HEK293T (cell line): ENCODE results near the gene MIA2.
"Not testable (repeated sequence)": the region's sequence is repeated elsewhere in the genome, so short reads cannot be mapped to it uniquely, and the experiment has no call there.

Experiments
- CTCF ChIA-PET: fragments of 350-600 bp; formaldehyde crosslinking; extraction: SDS; loops from one replicate; lab custom pipeline; 2021; ENCODE audit warnings: antibody characterized with exemption, inconsistent platforms; lab: Yijun Ruan, JAX
- POLR2A ChIA-PET: fragments of 350-600 bp; formaldehyde crosslinking; extraction: SDS; loops from one replicate; lab custom pipeline; 2020; ENCODE audit warnings: antibody characterized with exemption, inconsistent platforms; lab: Yijun Ruan, JAX
- DNase-seq: peaks from one replicate; pipeline ENCODE4 v3.0.0; 2012; ENCODE audit warnings: mixed read lengths; ENCODE audit errors: extremely low spot score
- ARNT ChIP-seq: fragments of 450-650 bp; IDR thresholded peaks from 2 replicates; pipeline ENCODE4 v1.6.1; 2017; ENCODE audit warnings: mild to moderate bottlenecking
- BHLHE40 ChIP-seq: fragments of 450-650 bp; IDR thresholded peaks from 2 replicates; pipeline ENCODE4 v1.6.1; 2016; ENCODE audit warnings: mild to moderate bottlenecking, moderate library complexity, borderline replicate concordance
- CTBP1 ChIP-seq: fragments of 450-650 bp; IDR thresholded peaks from 2 replicates; pipeline ENCODE4 v1.6.1; 2016; ENCODE audit warnings: borderline replicate concordance
- ELF4 ChIP-seq: fragments of 450-650 bp; IDR thresholded peaks from 2 replicates; pipeline ENCODE4 v1.6.1; 2017; ENCODE audit warnings: antibody characterized with exemption
- FOXA1 ChIP-seq: fragments of 450-650 bp; IDR thresholded peaks from 2 replicates; pipeline ENCODE4 v1.6.1; 2016; ENCODE audit warnings: mild to moderate bottlenecking
- FOXK2 ChIP-seq: fragments of 450-650 bp; IDR thresholded peaks from 2 replicates; pipeline ENCODE4 v1.6.1; 2016; ENCODE audit warnings: mild to moderate bottlenecking
- FOXM1 ChIP-seq: fragments of 450-650 bp; IDR thresholded peaks from 2 replicates; pipeline ENCODE4 v1.6.1; 2017; ENCODE audit warnings: mild to moderate bottlenecking, borderline replicate concordance
- HDGF ChIP-seq: fragments of 450-650 bp; IDR thresholded peaks from 2 replicates; pipeline ENCODE4 v1.6.1; 2017; ENCODE audit warnings: antibody characterized with exemption, borderline replicate concordance
- L3MBTL2 ChIP-seq: fragments of 450-650 bp; conservative IDR thresholded peaks from 2 replicates; pipeline ENCODE4 v1.6.1; 2016; ENCODE audit warnings: mild to moderate bottlenecking
- LEF1 ChIP-seq: fragments of 450-650 bp; IDR thresholded peaks from 2 replicates; pipeline ENCODE4 v1.6.1; 2017; ENCODE audit warnings: mild to moderate bottlenecking, borderline replicate concordance
- NFRKB ChIP-seq: fragments of 450-650 bp; IDR thresholded peaks from 2 replicates; pipeline ENCODE4 v1.6.1; 2016; ENCODE audit warnings: mild to moderate bottlenecking, moderate library complexity
- SP1 ChIP-seq: fragments of 450-650 bp; IDR thresholded peaks from 2 replicates; pipeline ENCODE4 v1.6.1; 2017
- SUZ12 ChIP-seq: fragments of 450-650 bp; IDR thresholded peaks from 2 replicates; pipeline ENCODE4 v1.6.1; 2016; ENCODE audit warnings: mild to moderate bottlenecking
- TARDBP ChIP-seq: fragments of 450-650 bp; IDR thresholded peaks from 2 replicates; pipeline ENCODE4 v1.6.1; 2016
- ZNF384 ChIP-seq: fragments of 450-650 bp; IDR thresholded peaks from 2 replicates; pipeline ENCODE4 v1.6.1; 2016
- TF ChIP-seq, protein P1 (sequence below): fragments of 450-650 bp; IDR thresholded peaks from 2 replicates; pipeline ENCODE4 v1.6.1; 2016

The MIA2 gene

DNA sequence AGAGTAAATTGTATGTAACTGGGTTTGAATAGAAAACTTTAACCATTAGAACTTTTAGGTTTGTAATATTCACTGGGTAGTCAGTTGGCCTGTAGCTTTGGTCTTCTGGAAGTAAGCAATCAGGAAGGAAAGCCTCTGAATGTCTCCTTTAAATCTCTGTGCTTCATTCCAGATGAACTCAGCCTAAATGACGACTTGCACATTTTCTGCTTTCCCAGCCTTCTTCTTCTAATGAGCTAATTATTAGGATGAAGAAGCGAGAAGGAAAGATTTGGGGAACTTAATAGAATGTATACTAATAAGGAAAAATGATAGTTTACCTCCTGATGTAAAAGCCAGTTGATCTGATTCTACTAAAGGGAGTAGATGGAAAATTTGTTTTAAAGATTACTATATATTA is 90.4 kb downstream of the MIA2 start:
- no peak for TF ChIP-seq FOXM1
- TF ChIP-seq, protein P1, sequence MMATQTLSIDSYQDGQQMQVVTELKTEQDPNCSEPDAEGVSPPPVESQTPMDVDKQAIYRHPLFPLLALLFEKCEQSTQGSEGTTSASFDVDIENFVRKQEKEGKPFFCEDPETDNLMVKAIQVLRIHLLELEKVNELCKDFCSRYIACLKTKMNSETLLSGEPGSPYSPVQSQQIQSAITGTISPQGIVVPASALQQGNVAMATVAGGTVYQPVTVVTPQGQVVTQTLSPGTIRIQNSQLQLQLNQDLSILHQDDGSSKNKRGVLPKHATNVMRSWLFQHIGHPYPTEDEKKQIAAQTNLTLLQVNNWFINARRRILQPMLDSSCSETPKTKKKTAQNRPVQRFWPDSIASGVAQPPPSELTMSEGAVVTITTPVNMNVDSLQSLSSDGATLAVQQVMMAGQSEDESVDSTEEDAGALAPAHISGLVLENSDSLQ = no peak
- TF ChIP-seq TARDBP = no peak
- ChIA-PET POLR2A (no interaction called here), CTCF (no interaction called here)
- DNase-seq = no peak

DNA sequence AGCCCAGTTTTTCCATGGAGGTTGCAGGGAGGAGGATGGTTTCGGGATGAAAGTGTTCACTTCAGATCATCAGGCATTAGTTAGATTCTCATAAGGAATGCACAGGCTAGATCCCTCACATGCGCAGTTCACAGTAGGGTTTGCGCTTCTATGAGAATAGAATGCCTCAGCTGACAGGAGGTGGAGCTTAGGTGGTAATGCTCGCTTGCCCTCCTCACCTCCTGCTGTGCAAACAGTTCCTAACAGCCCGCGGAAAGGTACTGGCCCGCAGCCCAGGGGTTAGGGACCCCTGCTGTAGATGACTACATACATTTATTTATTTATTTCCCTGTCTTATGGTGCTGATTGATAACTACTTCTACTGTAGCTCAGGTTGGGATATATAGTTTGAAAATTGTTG is 105.3 kb downstream of the MIA2 start:
- TF ChIP-seq SP1 = no peak
- TF ChIP-seq, protein P1 = peak; percentile 82
- ChIA-PET POLR2A (interaction anchor here (1.3 kb wide), 2 partner anchors 92 to 169 kb away, joined by 4 to 5 read pairs; partner anchors contain the start of gene TRAPPC6B), CTCF (interaction anchor here (0.9 kb wide), 1 partner anchor 33 kb away, joined by 3 read pairs; no protein-coding TSS in a partner anchor)
- DNase-seq = peak; percentile 48

DNA sequence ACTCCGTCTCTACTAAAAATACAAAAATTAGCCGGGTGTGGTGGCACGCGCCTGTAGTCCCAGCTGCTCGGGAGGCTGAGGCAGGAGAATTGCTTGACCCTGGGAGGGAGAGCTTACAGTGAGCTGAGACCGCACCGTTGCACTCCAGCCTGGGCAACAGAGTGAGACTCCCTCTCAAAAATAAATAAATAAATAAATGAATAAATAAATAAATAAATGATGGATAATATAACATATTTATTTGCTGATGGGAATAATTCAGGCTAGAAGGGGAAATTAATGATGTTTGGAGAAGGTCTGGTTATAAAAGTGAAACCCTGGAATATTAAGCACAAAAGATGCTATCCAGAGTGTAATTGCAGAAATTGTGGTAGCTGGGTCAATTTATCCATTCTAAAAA is 107.4 kb downstream of the MIA2 start:
- CTCF ChIA-PET, DNase-seq: not testable (repeated sequence)
- POLR2A ChIA-PET = interaction anchor here (1.5 kb wide), 1 partner anchor 171 kb away, joined by 3 read pairs; the partner anchor contains the start of gene TRAPPC6B

DNA sequence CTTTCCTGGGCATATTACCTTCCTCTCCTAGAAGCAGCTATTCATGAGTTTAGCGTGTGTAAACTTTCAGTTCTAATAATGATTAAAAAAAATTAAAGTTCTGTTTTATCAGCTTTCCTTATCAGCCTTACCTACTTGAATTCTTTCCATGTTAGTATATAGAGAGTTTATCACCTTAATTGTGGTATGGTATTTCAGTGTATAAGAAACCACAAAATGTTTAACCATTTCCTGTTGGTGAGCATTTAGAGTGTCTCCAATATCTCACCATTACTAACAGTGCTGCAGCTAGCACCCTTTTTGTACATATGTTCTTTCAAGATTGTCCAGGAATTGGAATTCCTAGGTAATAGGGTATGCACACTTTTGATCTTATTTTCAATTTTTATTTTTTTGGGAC is 109.1 kb downstream of the MIA2 start:
- TF ChIP-seq FOXK2 = no peak
- TF ChIP-seq FOXA1 = no peak
- no peak for TF ChIP-seq ZNF384
- no peak for TF ChIP-seq SP1
- no peak for TF ChIP-seq SUZ12
- TF ChIP-seq L3MBTL2 = no peak
- TF ChIP-seq, protein P1 = no peak
- TF ChIP-seq LEF1 = no peak
- no peak for TF ChIP-seq TARDBP
- no peak for TF ChIP-seq ELF4
- TF ChIP-seq FOXM1 = no peak
- TF ChIP-seq NFRKB = no peak
- no peak for TF ChIP-seq ARNT
- TF ChIP-seq CTBP1 = no peak
- TF ChIP-seq BHLHE40 = no peak
- TF ChIP-seq HDGF = no peak
- ChIA-PET CTCF (no interaction called here), POLR2A (interaction anchor here (0.8 kb wide), 1 partner anchor 173 kb away, joined by 4 read pairs; the partner anchor contains the start of gene TRAPPC6B)
- no peak for DNase-seq

DNA sequence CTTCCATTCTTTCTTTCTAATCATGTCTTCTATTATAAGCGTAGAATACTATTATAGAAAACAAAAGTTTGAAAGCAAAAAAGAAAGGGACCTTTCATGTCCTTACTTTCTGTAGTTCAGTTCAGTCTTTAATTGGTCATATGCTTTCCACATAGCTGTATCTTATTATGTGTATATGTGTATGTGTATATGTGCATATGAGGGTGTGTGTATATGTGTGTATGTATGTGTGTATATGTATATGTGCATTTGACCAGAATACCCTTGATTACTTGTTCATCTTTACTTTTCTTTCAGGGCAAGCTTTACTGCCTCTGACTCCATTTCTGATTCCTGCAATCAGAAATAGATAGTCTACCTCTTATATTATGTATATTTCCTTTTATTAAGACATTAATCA is 109.9 kb downstream of the MIA2 start:
- no peak for TF ChIP-seq TARDBP
- no peak for TF ChIP-seq NFRKB
- no peak for TF ChIP-seq HDGF
- TF ChIP-seq L3MBTL2 = no peak
- TF ChIP-seq SP1 = no peak
- TF ChIP-seq SUZ12 = no peak
- TF ChIP-seq, protein P1 = no peak
- TF ChIP-seq FOXK2 = no peak
- TF ChIP-seq BHLHE40 = no peak
- no peak for TF ChIP-seq FOXM1
- no peak for TF ChIP-seq FOXA1
- TF ChIP-seq LEF1 = no peak
- TF ChIP-seq ELF4 = no peak
- no peak for TF ChIP-seq ARNT
- TF ChIP-seq ZNF384 = no peak
- TF ChIP-seq CTBP1 = no peak
- ChIA-PET POLR2A (no interaction called here), CTCF (interaction anchor here (0.6 kb wide), 1 partner anchor 107 kb away, joined by 4 read pairs; no protein-coding TSS in a partner anchor)
- DNase-seq = no peak

DNA sequence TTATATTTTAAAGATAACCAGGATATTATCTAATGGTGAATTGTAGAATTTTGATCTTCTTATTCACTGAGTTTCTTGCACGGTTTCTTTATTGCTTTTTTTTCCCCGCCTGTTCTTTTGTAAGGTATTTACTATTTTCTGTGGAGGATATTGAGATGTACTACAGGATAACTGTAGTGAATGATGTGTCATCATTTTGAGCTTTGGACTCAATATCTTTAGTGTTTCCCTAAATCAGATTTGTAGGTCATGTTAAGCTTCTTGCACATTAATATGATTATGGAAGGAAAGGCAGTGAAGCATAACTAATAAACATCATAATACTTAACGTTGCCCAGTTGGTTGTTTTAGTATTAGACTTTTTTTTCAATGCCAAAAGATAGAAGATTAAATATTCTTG is 117.2 kb downstream of the MIA2 start:
- CTCF ChIA-PET = no interaction called here
- TF ChIP-seq L3MBTL2 (no peak), SP1 (no peak), ARNT (no peak), ZNF384 (no peak), CTBP1 (no peak), HDGF (no peak), FOXM1 (no peak), LEF1 (no peak), ELF4 (no peak), FOXA1 (no peak), BHLHE40 (no peak), TARDBP (no peak)
- TF ChIP-seq, protein P1 = no peak
- POLR2A ChIA-PET = no interaction called here
- no peak for DNase-seq
